HL-60 (cell line): ENCODE results near the gene NDUFS7.

Experiments used
- GABPA ChIP-seq: IDR thresholded peaks from 2 replicates; pipeline ENCODE4 v1.6.1; 2012; ENCODE audit warnings: low read depth
- SPI1 ChIP-seq: IDR thresholded peaks from 2 replicates; pipeline ENCODE4 v1.6.1; 2012; ENCODE audit warnings: low read depth, mild to moderate bottlenecking, borderline replicate concordance
- TF ChIP-seq, protein P1 (sequence below): IDR thresholded peaks from one replicate; pipeline ENCODE4 v1.5.1; 2011; ENCODE audit warnings: low read length, control low read depth, inconsistent platforms; ENCODE audit not compliant: insufficient read depth

DNA sequence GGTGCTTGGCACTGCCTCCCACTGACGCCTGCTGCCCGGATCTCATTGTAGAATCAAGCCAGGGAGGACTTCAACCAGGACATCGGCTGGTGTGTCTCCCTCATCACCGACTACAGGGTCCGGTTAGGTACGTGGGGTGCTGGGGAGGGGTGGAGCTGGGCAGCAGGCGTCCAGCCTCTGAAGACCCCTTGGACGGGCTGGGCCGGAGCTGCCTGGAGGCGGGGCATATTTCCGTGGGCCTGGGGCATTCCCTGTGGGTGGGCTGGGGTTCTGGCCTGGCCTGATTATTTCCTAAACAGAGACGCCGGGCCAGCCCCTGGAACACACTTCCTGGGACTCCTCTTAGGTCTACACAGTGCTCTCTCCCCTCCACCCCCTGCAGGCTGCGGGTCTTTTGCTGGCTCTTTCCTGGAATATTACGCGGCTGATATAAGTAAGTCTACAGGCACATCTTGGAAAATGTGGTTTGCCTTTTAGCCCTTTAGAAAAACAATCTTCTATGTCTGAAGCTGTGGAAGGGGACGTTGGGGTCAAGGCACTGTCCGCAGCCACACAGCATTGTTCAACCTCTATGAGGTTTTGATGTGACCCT, 14.4 kb upstream of the NDUFS7 start:
- TF ChIP-seq, protein P1, sequence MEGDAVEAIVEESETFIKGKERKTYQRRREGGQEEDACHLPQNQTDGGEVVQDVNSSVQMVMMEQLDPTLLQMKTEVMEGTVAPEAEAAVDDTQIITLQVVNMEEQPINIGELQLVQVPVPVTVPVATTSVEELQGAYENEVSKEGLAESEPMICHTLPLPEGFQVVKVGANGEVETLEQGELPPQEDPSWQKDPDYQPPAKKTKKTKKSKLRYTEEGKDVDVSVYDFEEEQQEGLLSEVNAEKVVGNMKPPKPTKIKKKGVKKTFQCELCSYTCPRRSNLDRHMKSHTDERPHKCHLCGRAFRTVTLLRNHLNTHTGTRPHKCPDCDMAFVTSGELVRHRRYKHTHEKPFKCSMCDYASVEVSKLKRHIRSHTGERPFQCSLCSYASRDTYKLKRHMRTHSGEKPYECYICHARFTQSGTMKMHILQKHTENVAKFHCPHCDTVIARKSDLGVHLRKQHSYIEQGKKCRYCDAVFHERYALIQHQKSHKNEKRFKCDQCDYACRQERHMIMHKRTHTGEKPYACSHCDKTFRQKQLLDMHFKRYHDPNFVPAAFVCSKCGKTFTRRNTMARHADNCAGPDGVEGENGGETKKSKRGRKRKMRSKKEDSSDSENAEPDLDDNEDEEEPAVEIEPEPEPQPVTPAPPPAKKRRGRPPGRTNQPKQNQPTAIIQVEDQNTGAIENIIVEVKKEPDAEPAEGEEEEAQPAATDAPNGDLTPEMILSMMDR: no peak
- no peak for TF ChIP-seq GABPA
- TF ChIP-seq SPI1: no peak
